Spleen (tissue), 11 donors: ENCODE data around the gene FAM120B. TPM values are rescaled to one million over a fixed set of nuclear protein-coding genes. Genes with fewer than 3 reads are reported as not detected.

Experiments
- DNase-seq: peaks from one replicate; pipeline ENCODE4 v3.0.0-alpha.2; 2020
- H3K27ac ChIP-seq, 8 donors: fragments of 200-600 bp; sonication (generic) in 7 of 8; 1 replicate in 4 of 8; 2 replicates in 4 of 8; pipeline versions ENCODE4 v1.5.0 to v1.8.0; 2016 to 2021; ENCODE audit warnings: inconsistent platforms in 4 of 8, mild to moderate bottlenecking in 4 of 8, moderate library complexity in 1 of 8
- H3K27me3 ChIP-seq, 7 donors: fragments of 200-600 bp; sonication (generic) in 6 of 7; replicated peaks in 1 of 7; 1 replicate in 4 of 7; 2 replicates in 3 of 7; pipeline versions ENCODE4 v1.5.0 to v1.8.0; 2016 to 2021; ENCODE audit warnings: inconsistent platforms in 3 of 7, mild to moderate bottlenecking in 1 of 7
- H3K36me3 ChIP-seq, 6 donors: fragments of 200-600 bp; sonication (generic) in 5 of 6; 1 replicate in 4 of 6; 2 replicates in 2 of 6; pipeline versions ENCODE4 v1.5.0 to v1.8.0; 2016 to 2021; ENCODE audit warnings: inconsistent platforms in 2 of 6
- H3K4me1 ChIP-seq, 6 donors: fragments of 200-600 bp; sonication (generic) in 5 of 6; 1 replicate in 3 of 6; 2 replicates in 3 of 6; pipeline versions ENCODE4 v1.5.0 to v1.8.0; 2016 to 2021; ENCODE audit warnings: inconsistent platforms in 3 of 6
- H3K4me3 ChIP-seq, 8 donors: fragments of 200-600 bp; sonication (generic) in 7 of 8; 1 replicate in 4 of 8; 2 replicates in 4 of 8; pipeline versions ENCODE4 v1.5.0 to v1.8.0; 2016 to 2021; ENCODE audit warnings: inconsistent platforms in 4 of 8, mild to moderate bottlenecking in 4 of 8, moderate library complexity in 2 of 8
- H3K9me3 ChIP-seq, 8 donors: fragments of 200-600 bp; sonication (generic) in 7 of 8; 1 replicate in 4 of 8; 2 replicates in 4 of 8; pipeline versions ENCODE4 v1.5.0 to v1.8.0; 2016 to 2021; ENCODE audit warnings: inconsistent platforms in 4 of 8
- POLR2A ChIP-seq, 3 donors: fragments of 450-650 bp; IDR thresholded peaks; one replicate each; pipeline ENCODE4 v1.5.1; 2017; ENCODE audit warnings: antibody characterized with exemption in 3 of 3, mild to moderate bottlenecking in 1 of 3
- POLR2AphosphoS5 ChIP-seq, 3 donors: sonication (generic); formaldehyde crosslinking; IDR thresholded peaks; one replicate each; pipeline ENCODE4 v1.5.1; 2017; ENCODE audit warnings: antibody characterized with exemption in 3 of 3
- WGBS, 5 donors: extraction: QIAGEN DNeasy Blood & Tissue Kit in 3 of 5; methylation state at CpG; one replicate each; pipeline versions ENCODE4 v1.1.5 to v1.1.7; 2013 to 2018; 5-methylcytosine and 5-hydroxymethylcytosine counted together
- intact Hi-C: fragments of 100-400 bp; cut with DNase I; formaldehyde crosslinking; loops from one replicate; pipeline ENCODE4 v1.15.0; 2023; ENCODE audit warnings: low total_unique reads
- polyA plus RNA-seq, 3 donors: library from polyadenylated mRNA; stranded (reverse); fragments of 200-250 nt; gene quantifications; one replicate each; pipeline ENCODE4 v1.2.1, GENCODE V29; 2013
- total RNA-seq, 7 donors: library from RNA; depleted of rRNA in 3 of 7; stranded (reverse); fragments of >200 nt in 3 of 7; fragmentation: NEBNext Ultra II Directional in 4 of 7; extraction: Animal tissue kit (Norgen Biotek cat#: 25700) in 4 of 7; gene quantifications; one replicate each; pipeline versions ENCODE4 v1.1.0 to v1.2.1, GENCODE V29; 2016 to 2021
- TF ChIP-seq, protein P1 (sequence below), 11 experiments: fragments of 200-600 bp in 7 of 11; fragments of 450-650 bp in 4 of 11; sonication (generic) in 4 of 11; IDR thresholded peaks in 8 of 11; conservative IDR thresholded peaks in 3 of 11; 1 replicate in 7 of 11; 2 replicates in 4 of 11; pipeline versions ENCODE4 v1.4.0 to v1.8.0; 2016 to 2021; ENCODE audit warnings: antibody characterized with exemption in 11 of 11, inconsistent platforms in 4 of 11, mild to moderate bottlenecking in 1 of 11
- donor health status: healthy with polysubstance abuse.
- donor health status: DM: no; HTN: no; CAD: no; lungs with moderate emphysema.
- donor health status: DM: no; HTN: no; CAD: no.
- donor health status: Bipolar disorder and iron deficiency.
- donor health status: healthy.
- donor health status: DM: no; HTN: no; CAD: no.
- donor health status: DM: yes; HTN: yes; CAD: no.

Gene FAM120B
- total and polyA plus RNA-seq, 10 donors: 7.6 to 41.2 (median 26.8) TPM

DNA sequence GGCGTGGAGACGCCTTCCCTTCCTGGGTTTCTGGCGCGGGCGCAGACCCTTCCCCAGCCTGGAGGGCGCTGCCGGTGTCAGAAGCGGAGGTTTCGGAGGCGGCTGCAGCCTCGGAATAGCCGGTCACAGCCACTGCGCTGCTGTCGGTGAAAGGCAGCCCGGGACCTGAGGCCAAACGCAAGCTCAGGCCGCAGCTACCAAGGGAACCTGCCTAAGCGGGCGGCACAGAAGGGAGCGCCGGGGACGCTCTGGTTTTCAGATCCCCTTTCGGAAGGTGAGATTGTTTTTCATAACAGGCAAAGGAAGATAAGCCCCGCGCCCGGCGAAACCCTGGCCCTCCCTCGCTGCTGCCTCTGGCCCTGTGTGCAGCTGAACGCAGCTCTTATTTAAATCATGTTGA, 116.5 kb downstream of the FAM120B start:
- TF ChIP-seq POLR2A (IDR thresholded peaks at IDR 0.05) (no peak), POLR2AphosphoS5 (IDR thresholded peaks at IDR 0.05) (no peak)
- TF ChIP-seq, protein P1, sequence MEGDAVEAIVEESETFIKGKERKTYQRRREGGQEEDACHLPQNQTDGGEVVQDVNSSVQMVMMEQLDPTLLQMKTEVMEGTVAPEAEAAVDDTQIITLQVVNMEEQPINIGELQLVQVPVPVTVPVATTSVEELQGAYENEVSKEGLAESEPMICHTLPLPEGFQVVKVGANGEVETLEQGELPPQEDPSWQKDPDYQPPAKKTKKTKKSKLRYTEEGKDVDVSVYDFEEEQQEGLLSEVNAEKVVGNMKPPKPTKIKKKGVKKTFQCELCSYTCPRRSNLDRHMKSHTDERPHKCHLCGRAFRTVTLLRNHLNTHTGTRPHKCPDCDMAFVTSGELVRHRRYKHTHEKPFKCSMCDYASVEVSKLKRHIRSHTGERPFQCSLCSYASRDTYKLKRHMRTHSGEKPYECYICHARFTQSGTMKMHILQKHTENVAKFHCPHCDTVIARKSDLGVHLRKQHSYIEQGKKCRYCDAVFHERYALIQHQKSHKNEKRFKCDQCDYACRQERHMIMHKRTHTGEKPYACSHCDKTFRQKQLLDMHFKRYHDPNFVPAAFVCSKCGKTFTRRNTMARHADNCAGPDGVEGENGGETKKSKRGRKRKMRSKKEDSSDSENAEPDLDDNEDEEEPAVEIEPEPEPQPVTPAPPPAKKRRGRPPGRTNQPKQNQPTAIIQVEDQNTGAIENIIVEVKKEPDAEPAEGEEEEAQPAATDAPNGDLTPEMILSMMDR (IDR thresholded peaks at IDR 0.05 in 8 of 11, conservative IDR thresholded peaks at IDR 0.05 in 3 of 11): no peak
- Histone ChIP-seq H3K27me3 (peaks cover 0 to 49% (median 5%) of the 10 kb centered on the region in 7 donors), H3K36me3 (no peaks in the 10 kb centered on the region), H3K4me1 (no peaks in the 10 kb centered on the region), H3K4me3 (no peak overlapping the region), H3K27ac (no peak overlapping the region), H3K9me3 (no peaks in the 10 kb centered on the region)
- intact Hi-C loops: no loop called here
- 44 to 68% (median 67%) methylated on average over 16 to 29 of the region's 29 CpGs for WGBS, 5 donors
- no peak for DNase-seq

DNA sequence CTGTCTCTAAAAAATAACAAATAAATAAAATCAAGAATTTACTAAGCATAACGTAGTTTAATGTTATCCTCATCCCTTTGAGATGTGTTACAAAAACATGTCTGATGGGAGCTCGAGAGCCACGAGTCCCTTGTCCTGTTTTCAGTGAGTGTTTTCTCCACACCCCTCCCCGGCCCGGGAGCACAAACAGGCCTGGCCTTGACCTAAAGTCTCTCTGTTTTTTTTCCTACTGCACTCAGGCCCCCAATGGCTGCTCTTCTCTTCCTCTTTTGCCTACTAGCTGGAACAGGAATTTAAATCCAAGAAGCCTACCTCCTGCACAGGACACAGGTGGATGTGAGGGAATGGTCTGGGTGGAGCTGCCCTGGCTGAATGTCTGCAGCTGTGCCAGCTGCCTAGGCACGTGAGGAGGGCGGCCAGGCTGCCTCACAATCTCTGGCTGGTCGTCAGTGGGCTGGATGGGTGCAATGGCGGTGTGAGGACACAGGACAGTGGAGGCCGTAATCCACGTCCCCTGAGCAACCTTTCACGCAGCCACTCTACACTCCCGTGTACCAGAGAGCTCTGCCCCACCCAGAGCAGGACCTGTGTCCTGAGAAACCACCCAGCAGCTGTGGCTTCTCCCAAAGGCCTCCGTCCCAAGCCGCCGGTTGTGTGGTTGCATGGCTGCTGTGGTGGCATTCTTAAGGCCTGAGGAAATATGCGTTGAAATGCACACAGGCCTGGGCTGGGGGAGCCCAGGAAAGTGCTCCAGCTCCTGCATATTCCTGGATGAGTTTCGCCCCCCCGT, 117.5 kb downstream of the FAM120B start:
- Histone ChIP-seq H3K27me3 (peaks cover 0 to 42% (median 5%) of the 10 kb centered on the region in 7 donors), H3K27ac (no peak overlapping the region), H3K4me3 (no peak overlapping the region), H3K36me3 (no peaks in the 10 kb centered on the region), H3K9me3 (no peaks in the 10 kb centered on the region), H3K4me1 (no peaks in the 10 kb centered on the region)
- intact Hi-C loops: no loop called here
- no peak for DNase-seq
- TF ChIP-seq, protein P1 (IDR thresholded peaks at IDR 0.05 in 8 of 11, conservative IDR thresholded peaks at IDR 0.05 in 3 of 11): no peak
- TF ChIP-seq POLR2A (IDR thresholded peaks at IDR 0.05) (no peak), POLR2AphosphoS5 (IDR thresholded peaks at IDR 0.05) (no peak)
- 70 to 83% (median 76%) methylated on average over 17 to 19 of the region's 19 CpGs for WGBS, 5 donors

DNA sequence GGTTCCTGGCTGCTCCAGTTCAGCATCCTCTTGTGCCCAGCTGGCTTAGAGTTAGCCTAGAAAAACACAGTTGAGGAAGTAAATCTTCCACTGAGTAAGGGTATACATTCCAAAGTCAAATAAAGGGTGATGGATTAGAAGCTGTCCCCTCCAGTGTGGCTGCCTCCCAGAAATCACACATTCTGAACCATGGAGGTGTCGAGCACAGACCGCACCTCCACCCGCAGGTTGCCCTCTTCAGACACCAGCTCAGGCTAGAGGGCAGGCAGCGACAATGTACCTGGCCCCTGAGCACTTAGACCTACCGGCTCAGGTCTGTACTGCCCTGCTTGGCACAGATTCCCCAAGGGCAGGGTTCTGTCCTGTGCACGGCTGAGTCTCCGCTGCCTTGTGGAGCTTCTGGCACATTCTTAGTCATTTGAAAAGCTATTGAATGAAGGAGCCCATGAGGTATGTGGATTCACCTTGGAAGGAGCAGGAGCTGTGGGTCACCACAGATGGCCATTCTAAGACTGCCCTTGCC, 118.1 kb downstream of the FAM120B start:
- Histone ChIP-seq H3K27ac (no peak overlapping the region), H3K9me3 (no peaks in the 10 kb centered on the region)

DNA sequence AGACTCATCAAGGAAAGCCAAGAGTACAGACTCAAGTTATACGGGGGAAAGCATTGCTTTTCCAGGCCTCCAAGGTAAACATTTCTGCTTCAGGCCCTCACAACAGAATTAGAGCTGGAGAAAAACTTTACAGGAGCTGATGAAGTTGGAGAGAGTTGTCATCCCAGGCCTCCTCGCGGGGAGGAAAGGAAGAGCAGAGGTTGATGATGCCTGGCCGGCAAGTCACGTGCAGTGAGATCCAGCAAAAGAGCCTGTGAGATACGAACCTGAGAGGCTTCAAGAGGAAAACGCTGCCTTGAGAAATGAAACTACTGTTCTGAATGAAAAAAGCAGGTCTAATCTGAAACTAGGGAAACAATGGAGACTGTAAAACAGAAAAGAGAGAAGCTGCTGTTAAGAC, 122.9 kb downstream of the FAM120B start:
- 59 to 72% (median 64%) methylated on average over 7 of the region's 7 CpGs for WGBS, 5 donors
- DNase-seq: no peak
- no peak overlapping the region for H3K4me3 ChIP-seq
- peaks cover 0 to 20% (median 0%) of the 10 kb centered on the region in 7 donors for H3K27me3 ChIP-seq
- TF ChIP-seq POLR2AphosphoS5 (IDR thresholded peaks at IDR 0.05) (no peak), POLR2A (IDR thresholded peaks at IDR 0.05) (no peak)
- TF ChIP-seq, protein P1 (IDR thresholded peaks at IDR 0.05 in 8 of 11, conservative IDR thresholded peaks at IDR 0.05 in 3 of 11): no peak
- no peaks in the 10 kb centered on the region for H3K4me1 ChIP-seq
- no peaks in the 10 kb centered on the region for H3K36me3 ChIP-seq
- intact Hi-C loops: no loop called here
- H3K27ac ChIP-seq: no peak overlapping the region
- H3K9me3 ChIP-seq: no peaks in the 10 kb centered on the region

More for the DNA sequence above, 118.1 kb downstream of the FAM120B start:
- H3K36me3 ChIP-seq: no peaks in the 10 kb centered on the region
- WGBS, 5 donors: 86 to 94% (median 90%) methylated on average over 5 to 7 of the region's 7 CpGs
- H3K4me3 ChIP-seq: no peak overlapping the region
- DNase-seq: no peak
- H3K4me1 ChIP-seq: no peaks in the 10 kb centered on the region
- intact Hi-C loops: no loop called here
- no peak for TF ChIP-seq POLR2AphosphoS5 (IDR thresholded peaks at IDR 0.05)
- no peak for TF ChIP-seq POLR2A (IDR thresholded peaks at IDR 0.05)
- TF ChIP-seq, protein P1 (IDR thresholded peaks at IDR 0.05 in 8 of 11, conservative IDR thresholded peaks at IDR 0.05 in 3 of 11): no peak
- H3K27me3 ChIP-seq: peaks cover 0 to 37% (median 5%) of the 10 kb centered on the region in 7 donors
